ENCODE results near the gene APBB1.

APBB1 gene

GRCh38 chr11:6351782-6352382, 67.0 kb downstream of the APBB1 start:
- DNase-seq (ENCODE audit: low spot score): no peak

GRCh38 chr11:6350486-6350885, 68.4 kb downstream of the APBB1 start:
- no peak for DNase-seq (ENCODE audit: low spot score)

GRCh38 chr11:6350043-6350442, 68.9 kb downstream of the APBB1 start:
- no peak for DNase-seq (ENCODE audit: low spot score)

GRCh38 chr11:6345366-6345765, 73.5 kb downstream of the APBB1 start:
- no peak for DNase-seq (ENCODE audit: low spot score)

Measured in pons (tissue), 1 donor.